AG04449 (cell line): ENCODE results near the gene HCRT.

Source experiments
- CTCF ChIA-PET: fragments of 350-600 bp; formaldehyde crosslinking; extraction: SDS; loops from one replicate; lab custom pipeline; 2021; ENCODE audit warnings: antibody characterized with exemption; lab: Yijun Ruan, JAX
- POLR2A ChIA-PET: fragments of 400-600, 350-600 bp; formaldehyde crosslinking; extraction: SDS; loops from one replicate; lab custom pipeline; 2020; ENCODE audit warnings: antibody characterized with exemption, inconsistent platforms; lab: Yijun Ruan, JAX
- DNase-seq: peaks from one replicate; pipeline ENCODE4 v3.0.0-alpha.2; 2010; ENCODE audit warnings: low read depth, low spot score
- H3K4me3 ChIP-seq: 2 replicates; pipeline ENCODE4 v1.5.1; 2011; ENCODE audit warnings: low read depth, mild to moderate bottlenecking, control low read depth, low read length
- TF ChIP-seq, protein P1 (sequence below): IDR thresholded peaks from one replicate; pipeline ENCODE4 v1.5.1; 2011; ENCODE audit warnings: mild to moderate bottlenecking, moderate library complexity, low read length, control low read depth, inconsistent platforms; ENCODE audit not compliant: insufficient read depth; ENCODE audit errors: missing control alignments

Gene HCRT

DNA sequence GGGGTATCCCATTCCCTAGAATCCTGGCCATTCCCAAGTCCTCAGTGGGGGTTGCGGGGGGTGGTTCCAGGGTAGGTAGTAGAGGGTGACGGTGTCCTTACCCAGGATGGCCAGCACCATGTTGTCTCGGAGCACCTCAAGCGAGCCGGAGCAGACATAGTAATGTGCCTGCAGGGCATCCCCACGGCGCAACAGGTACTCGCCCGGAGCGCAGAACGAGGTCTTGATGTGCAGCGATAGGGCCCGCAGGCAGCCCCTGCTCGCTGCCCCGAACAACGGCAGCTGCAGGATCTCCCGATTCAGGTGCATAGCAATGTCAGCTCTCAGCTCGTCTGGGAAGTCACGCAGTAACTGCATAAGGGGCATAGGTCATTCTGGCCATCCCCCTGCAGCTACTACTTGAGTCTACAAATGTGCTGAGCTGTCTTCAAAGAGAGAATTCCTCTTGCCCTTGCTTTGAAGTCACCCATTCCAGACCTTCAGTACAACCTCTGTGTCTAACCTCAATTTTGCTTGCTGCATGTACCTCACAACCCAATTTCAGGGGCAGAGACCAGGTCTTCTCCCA, 19.0 kb downstream of the HCRT start:
- no peak for DNase-seq
- ChIA-PET POLR2A (no interaction called here), CTCF (interaction anchor here (1.3 kb wide), 1 partner anchor 11 kb away, joined by 4 read pairs; the partner anchor contains the start of gene RAB5C)
- TF ChIP-seq, protein P1, sequence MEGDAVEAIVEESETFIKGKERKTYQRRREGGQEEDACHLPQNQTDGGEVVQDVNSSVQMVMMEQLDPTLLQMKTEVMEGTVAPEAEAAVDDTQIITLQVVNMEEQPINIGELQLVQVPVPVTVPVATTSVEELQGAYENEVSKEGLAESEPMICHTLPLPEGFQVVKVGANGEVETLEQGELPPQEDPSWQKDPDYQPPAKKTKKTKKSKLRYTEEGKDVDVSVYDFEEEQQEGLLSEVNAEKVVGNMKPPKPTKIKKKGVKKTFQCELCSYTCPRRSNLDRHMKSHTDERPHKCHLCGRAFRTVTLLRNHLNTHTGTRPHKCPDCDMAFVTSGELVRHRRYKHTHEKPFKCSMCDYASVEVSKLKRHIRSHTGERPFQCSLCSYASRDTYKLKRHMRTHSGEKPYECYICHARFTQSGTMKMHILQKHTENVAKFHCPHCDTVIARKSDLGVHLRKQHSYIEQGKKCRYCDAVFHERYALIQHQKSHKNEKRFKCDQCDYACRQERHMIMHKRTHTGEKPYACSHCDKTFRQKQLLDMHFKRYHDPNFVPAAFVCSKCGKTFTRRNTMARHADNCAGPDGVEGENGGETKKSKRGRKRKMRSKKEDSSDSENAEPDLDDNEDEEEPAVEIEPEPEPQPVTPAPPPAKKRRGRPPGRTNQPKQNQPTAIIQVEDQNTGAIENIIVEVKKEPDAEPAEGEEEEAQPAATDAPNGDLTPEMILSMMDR, result no peak
- no peak overlapping the region for H3K4me3 ChIP-seq

DNA sequence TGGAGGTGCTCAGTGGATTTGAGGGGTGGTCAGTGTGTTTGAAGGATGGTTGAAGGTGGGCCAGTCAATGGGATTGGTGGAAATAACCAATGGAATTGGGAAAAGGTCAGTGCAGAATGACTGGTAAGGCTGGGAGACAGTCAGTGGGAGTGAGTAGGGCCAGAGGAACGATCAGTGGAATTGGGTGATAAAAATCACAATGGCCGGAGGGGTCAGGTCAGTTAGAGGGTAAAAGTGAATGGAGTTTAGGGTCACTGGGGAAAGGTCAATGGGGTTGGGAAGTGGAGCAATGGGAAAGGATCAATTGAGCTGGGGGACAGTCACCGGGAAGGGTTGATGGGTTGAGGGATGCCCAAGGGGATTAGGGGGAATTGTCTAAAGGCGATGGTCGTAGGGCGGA, 19.5 kb downstream of the HCRT start:
- TF ChIP-seq, protein P1, result no peak
- no peak for DNase-seq
- H3K4me3 ChIP-seq, result no peak overlapping the region
- ChIA-PET POLR2A (no interaction called here), CTCF (no interaction called here)

DNA sequence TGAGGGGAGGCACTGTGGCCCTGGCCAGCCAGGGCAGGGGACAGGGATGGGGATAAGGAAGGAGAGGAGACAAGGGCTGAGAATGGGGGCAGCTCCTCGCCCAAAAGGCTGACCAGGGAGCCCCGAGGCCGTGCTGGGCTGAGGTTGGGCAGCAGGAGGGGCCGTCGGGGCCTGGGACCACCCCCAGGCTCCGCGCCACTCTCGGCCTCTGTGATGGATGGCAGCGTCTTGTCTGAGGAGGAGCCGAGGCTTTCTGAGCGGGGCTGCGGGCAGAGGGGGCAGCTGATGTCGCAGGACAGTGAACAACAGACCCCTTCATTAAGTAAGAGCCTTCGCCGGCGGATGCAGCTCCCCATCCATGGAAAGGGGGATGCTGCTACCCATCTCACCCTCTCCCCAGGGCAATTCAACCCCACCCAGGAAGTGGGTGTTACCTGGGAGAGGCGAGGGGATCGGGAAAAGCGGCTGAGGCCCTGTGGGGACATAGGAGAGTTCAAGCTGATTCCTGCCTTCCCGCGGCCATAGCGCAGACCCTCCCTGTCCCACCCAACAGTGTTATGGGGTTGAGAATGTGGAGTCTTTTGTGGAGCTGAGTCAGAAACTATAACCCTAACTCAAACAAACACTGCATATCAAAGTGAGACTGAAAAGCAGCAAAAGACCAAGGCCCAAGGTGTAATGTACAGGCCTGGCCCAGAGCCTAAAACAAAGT, 21.4 kb downstream of the HCRT start:
- POLR2A ChIA-PET, result no interaction called here
- DNase-seq, result no peak
- TF ChIP-seq, protein P1, result no peak
- CTCF ChIA-PET, result interaction anchor here (0.7 to 1.5 kb wide), 4 partner anchors 12 to 96 kb away, joined by 3 to 7 read pairs (median 4); no protein-coding TSS in a partner anchor
- no peak overlapping the region for H3K4me3 ChIP-seq

DNA sequence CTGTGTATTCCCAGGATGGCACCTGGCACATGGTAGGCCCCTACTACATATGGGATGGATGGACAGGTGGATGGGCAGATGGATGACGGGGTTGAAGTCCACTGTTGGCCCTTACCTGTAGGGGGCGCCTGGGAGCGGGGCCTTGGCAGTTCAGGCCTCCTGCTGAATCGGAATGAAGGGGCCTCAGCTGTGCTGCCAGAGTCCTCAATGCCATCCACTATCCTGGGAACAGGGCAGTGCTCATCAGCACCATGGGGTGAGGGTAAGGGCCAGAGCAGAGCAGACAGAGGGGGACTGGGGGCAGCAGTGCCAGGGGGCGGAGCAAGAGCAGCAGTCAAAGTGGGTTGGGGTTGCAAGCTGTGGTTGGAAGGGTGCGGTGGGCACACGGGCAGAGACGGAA, 22.1 kb downstream of the HCRT start:
- TF ChIP-seq, protein P1, result peak; percentile 16
- ChIA-PET CTCF (interaction anchor here (0.7 to 1.6 kb wide), 4 partner anchors 11 to 19 kb away, joined by 3 to 7 read pairs (median 5); no protein-coding TSS in a partner anchor), POLR2A (no interaction called here)
- no peak for DNase-seq
- no peak overlapping the region for H3K4me3 ChIP-seq

DNA sequence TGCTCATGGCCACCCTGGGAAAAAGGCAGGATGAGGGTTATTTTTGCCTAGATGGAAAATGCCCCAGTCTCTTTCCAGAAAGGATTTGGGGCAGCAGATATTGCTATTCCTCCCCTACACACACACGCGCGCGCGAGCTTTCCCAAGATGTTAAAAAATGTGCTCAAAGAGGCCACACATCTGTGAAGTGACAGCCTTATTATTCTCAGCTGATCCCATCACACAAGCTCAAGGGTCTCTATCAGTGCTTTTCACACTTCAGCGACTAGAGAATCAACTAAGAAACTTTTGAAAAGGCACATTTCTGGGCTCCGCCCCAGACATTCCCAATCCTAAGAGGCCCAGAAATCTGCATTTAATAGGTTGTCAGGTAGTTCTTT, 24.7 kb downstream of the HCRT start:
- TF ChIP-seq, protein P1, result no peak
- H3K4me3 ChIP-seq, result no peak overlapping the region
- no peak for DNase-seq
- ChIA-PET POLR2A (no interaction called here), CTCF (interaction anchor here (1.0 kb wide), 1 partner anchor 20 kb away, joined by 3 read pairs; the partner anchor contains the start of gene KCNH4)

DNA sequence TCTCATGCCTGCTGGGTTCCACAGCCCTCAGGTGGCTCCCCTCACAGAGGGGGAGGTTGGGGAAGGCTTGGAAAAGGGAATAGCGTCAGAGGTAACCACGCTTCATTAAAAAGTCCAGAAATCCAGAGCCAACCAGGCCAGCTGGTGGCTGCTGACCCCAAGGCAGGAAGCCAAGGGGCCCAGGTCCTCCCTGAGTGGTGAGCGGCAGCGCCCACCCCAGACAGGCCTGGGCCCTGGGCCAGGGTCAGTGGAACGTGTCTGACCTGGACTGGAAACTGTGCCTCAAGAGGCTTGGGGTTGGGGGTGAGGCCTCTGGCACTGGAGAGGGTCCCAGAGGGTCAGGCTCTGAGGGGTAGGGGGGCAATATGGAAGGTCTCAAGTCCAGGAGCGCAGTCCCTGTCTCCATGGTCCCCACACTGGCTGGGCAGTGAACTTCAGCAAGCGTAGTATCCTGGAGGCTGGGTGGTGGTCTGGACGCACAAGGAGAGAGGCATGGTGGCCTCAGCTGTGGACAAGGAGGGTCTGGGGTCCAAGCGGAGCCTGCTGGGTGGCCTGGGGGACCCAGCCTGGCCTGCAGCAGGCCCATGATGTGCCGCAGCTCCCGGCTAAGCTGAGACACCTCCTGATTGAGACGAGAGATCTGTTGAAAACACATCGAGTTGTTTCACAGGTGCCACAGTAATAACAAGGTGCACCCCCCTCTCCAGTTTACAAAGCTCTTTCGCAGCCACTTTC, 25.3 kb downstream of the HCRT start:
- H3K4me3 ChIP-seq, result no peak overlapping the region
- ChIA-PET POLR2A (no interaction called here), CTCF (interaction anchor here (1.0 kb wide), 1 partner anchor 21 kb away, joined by 3 read pairs; the partner anchor contains the start of gene KCNH4)
- DNase-seq, result no peak
- TF ChIP-seq, protein P1, result no peak
